Midbrain (tissue), 1 donor: ENCODE results near the gene SURF2.

Experiments
- DNase-seq: peaks from one replicate; lab custom pipeline; 2025; lab: John Stamatoyannopoulos, UW

SURF2 gene

GRCh38 chr9:133354766-133355165 lies 1.6 kb upstream of the SURF2 start:
- DNase-seq: no peak

GRCh38 chr9:133355881-133356357 lies 431 bp upstream of the SURF2 start:
- no peak for DNase-seq

GRCh38 chr9:133357656-133358055 lies 1.3 kb downstream of the SURF2 start:
- DNase-seq: no peak

- no peak for DNase-seq
These were observed 3.2 kb downstream of the SURF2 start for GRCh38 chr9:133359399-133360175.

GRCh38 chr9:133360400-133361393 lies 4.3 kb downstream of the SURF2 start:
- DNase-seq: no peak

- DNase-seq: no peak
These were observed 5.2 kb downstream of the SURF2 start for GRCh38 chr9:133361507-133362092.

GRCh38 chr9:133362359-133363044 lies 6.2 kb downstream of the SURF2 start:
- no peak for DNase-seq

GRCh38 chr9:133366435-133366834 lies 10.1 kb downstream of the SURF2 start:
- no peak for DNase-seq

- no peak for DNase-seq
These were observed 10.9 kb downstream of the SURF2 start for GRCh38 chr9:133367221-133367620.

- no peak for DNase-seq
These were observed 11.4 kb downstream of the SURF2 start for GRCh38 chr9:133367778-133368177.

GRCh38 chr9:133368249-133368881 lies 12.0 kb downstream of the SURF2 start:
- no peak for DNase-seq

GRCh38 chr9:133369422-133369821 lies 13.1 kb downstream of the SURF2 start:
- no peak for DNase-seq

- DNase-seq: no peak
These were observed 13.6 kb downstream of the SURF2 start for GRCh38 chr9:133369933-133370332.

- no peak for DNase-seq
These were observed 14.3 kb downstream of the SURF2 start for GRCh38 chr9:133370685-133371084.

- DNase-seq: no peak
These were observed 14.9 kb downstream of the SURF2 start for GRCh38 chr9:133371261-133371711.

GRCh38 chr9:133372144-133372543 lies 15.8 kb downstream of the SURF2 start:
- no peak for DNase-seq

GRCh38 chr9:133374612-133375115 lies 18.3 kb downstream of the SURF2 start:
- DNase-seq: no peak

- no peak for DNase-seq
These were observed 18.9 kb downstream of the SURF2 start for GRCh38 chr9:133375116-133375723.

- DNase-seq: peak; percentile 95
These were observed 19.6 kb downstream of the SURF2 start, which contains the start of the genes STKLD1 and SURF4 for GRCh38 chr9:133375724-133376654. Gene STKLD1 (plus strand): TSS chr9:133376366. CDS start chr9:133376474, 108 bp downstream. Gene SURF4 (minus strand): TSS chr9:133376060. CDS start chr9:133375969, 91 bp downstream.
